ENCODE measurements around the gene FBXO8.
A peak's percentile ranks its signal among the peaks of the same experiment; 100 is the strongest.

FBXO8 gene

DNA sequence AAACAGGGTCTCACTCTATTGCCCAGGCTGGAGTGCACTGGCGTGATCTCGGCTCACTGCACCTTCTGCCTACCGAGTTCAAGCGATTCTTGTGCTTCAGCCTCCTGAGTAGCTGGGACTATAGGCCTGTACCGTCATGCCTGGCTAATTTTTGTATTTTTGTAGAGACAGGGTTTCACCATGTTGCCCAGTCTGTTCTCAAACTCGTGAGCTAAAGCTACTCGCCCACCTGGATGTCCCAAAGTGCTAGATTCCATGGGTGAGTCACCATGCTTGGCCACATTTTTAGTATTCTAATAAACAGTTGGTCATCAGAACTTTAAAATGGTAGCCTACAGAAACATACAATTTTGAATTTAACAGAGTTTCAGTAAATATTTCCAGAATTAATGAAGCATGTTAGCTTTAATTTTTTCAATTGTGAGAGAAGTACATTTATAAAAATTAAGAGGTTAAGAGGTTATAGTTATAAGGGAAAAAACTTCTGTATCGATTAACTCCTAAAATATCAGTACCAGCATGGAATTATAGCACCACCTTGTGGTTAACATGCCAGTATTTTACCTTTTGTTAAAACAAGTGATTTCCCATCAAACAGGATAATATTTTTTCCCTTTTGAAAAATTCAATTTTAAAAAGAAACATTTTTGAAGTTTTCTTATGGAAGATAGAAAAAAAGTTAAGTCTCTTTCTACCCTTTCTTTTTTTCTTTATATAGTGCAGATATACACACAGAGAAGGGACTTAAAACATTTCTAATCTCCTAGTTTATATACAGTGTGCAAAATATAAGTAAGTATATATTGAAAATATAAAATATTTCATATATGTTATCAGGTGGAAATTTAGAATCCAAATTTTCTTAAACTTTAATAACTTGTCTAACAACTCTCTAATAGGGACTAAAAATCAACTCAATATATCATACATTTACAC, 35.6 kb upstream of the FBXO8 start:
- TF ChIP-seq, protein P1, sequence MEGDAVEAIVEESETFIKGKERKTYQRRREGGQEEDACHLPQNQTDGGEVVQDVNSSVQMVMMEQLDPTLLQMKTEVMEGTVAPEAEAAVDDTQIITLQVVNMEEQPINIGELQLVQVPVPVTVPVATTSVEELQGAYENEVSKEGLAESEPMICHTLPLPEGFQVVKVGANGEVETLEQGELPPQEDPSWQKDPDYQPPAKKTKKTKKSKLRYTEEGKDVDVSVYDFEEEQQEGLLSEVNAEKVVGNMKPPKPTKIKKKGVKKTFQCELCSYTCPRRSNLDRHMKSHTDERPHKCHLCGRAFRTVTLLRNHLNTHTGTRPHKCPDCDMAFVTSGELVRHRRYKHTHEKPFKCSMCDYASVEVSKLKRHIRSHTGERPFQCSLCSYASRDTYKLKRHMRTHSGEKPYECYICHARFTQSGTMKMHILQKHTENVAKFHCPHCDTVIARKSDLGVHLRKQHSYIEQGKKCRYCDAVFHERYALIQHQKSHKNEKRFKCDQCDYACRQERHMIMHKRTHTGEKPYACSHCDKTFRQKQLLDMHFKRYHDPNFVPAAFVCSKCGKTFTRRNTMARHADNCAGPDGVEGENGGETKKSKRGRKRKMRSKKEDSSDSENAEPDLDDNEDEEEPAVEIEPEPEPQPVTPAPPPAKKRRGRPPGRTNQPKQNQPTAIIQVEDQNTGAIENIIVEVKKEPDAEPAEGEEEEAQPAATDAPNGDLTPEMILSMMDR (IDR thresholded peaks at IDR 0.05; ENCODE audit: borderline replicate concordance, control extremely low read depth, extremely low read depth, insufficient read depth, missing control alignments) = peak; percentile 43
- in situ Hi-C loops (cut with MboI; ENCODE audit: low sequenced_read_pairs, unreplicated experiment) = loop anchor here (10.0 kb wide), 1 partner anchor 94 kb away; no protein-coding TSS in a partner anchor
- peak; percentile 33 for DNase-seq (ENCODE audit: low spot score)

DNA sequence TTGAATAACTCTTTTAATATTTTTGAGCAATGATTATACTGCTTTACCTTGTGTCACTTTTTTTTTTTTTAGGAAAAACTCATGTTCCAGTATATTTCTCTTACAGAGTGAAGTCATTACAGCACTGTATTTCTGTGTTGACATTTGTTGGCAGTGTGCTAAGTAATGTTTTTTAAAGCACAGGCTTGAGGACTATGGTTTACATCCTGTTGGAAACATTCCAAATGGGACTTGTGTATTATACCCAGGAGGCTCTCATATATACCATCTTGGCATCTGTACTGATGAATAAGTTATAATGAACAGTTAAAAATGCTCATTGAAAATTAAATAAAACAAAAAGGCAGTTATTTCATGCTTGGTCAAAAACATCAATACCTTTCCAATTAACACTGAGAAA, 34.1 kb upstream of the FBXO8 start:
- TF ChIP-seq, protein P1 (IDR thresholded peaks at IDR 0.05; ENCODE audit: borderline replicate concordance, control extremely low read depth, extremely low read depth, insufficient read depth, missing control alignments) = no peak
- in situ Hi-C loops (cut with MboI; ENCODE audit: low sequenced_read_pairs, unreplicated experiment) = loop anchor here (10.0 kb wide), 1 partner anchor 93 kb away; no protein-coding TSS in a partner anchor
- DNase-seq (ENCODE audit: low spot score) = no peak

DNA sequence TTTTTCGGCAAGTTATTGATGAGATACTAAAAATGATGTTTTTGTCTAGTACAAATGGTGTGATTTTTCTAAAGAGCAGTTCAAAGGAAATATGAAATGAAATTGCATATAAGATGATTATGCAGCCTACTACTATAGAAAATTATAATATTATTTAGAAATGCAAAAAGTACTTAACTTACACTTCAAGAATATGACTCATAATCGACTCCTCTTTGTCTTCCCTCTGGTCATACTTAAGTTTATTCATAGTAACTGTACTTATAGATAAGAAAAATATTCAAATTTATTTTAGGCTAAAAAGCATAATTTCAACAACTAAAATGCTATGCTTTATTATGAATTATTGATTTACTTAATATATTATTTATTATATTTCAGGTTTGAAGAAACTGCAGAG, 33.5 kb upstream of the FBXO8 start:
- TF ChIP-seq, protein P1 (IDR thresholded peaks at IDR 0.05; ENCODE audit: borderline replicate concordance, control extremely low read depth, extremely low read depth, insufficient read depth, missing control alignments) = no peak
- in situ Hi-C loops (cut with MboI; ENCODE audit: low sequenced_read_pairs, unreplicated experiment) = loop anchor here (10.0 kb wide), 1 partner anchor 92 kb away; no protein-coding TSS in a partner anchor
- DNase-seq (ENCODE audit: low spot score) = no peak

DNA sequence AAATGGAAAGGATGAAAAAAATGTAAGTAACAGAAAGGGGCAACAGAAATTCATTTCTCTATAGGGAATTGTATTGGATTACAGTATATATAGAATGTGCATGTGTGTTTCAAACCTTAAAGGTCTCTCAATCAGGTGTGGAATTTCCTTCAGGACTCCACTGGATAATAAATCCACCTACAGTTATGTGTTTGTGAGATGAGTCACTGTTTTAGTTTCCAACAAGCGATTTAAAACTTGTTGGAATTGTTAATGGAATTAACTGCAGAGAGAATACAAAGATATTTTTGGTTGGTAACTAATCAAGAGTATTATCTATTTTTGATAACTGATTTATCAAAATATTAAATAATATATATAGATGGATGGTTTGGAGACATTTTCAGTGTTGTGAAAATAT, 33.1 kb upstream of the FBXO8 start:
- TF ChIP-seq, protein P1 (IDR thresholded peaks at IDR 0.05; ENCODE audit: borderline replicate concordance, control extremely low read depth, extremely low read depth, insufficient read depth, missing control alignments) = no peak
- DNase-seq (ENCODE audit: low spot score) = no peak
- in situ Hi-C loops (cut with MboI; ENCODE audit: low sequenced_read_pairs, unreplicated experiment) = loop anchor here (10.0 kb wide), 1 partner anchor 92 kb away; no protein-coding TSS in a partner anchor

DNA sequence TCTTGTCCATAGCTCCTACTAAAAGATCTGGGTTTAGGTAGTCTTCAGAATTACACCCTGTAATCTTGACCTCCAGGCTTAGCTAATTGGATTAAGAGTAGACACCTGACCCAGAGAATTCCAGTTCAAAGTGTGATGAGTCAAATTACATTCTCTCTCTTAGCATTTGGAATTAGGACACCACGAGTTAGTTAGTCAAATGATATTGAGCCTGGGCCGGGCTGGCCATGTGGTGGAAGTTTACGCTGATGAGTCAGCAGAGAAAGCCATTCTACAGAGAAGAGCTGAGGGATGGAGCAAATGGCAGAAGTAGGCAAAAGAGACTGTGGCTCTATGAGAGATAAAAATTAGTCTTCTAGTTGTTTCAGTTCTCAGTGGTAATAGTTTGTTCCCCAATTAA, 31.3 kb upstream of the FBXO8 start:
- no peak for DNase-seq (ENCODE audit: low spot score)
- in situ Hi-C loops (cut with MboI; ENCODE audit: low sequenced_read_pairs, unreplicated experiment) = loop anchor here (10.0 kb wide), 1 partner anchor 90 kb away; no protein-coding TSS in a partner anchor
- TF ChIP-seq, protein P1 (IDR thresholded peaks at IDR 0.05; ENCODE audit: borderline replicate concordance, control extremely low read depth, extremely low read depth, insufficient read depth, missing control alignments) = no peak

DNA sequence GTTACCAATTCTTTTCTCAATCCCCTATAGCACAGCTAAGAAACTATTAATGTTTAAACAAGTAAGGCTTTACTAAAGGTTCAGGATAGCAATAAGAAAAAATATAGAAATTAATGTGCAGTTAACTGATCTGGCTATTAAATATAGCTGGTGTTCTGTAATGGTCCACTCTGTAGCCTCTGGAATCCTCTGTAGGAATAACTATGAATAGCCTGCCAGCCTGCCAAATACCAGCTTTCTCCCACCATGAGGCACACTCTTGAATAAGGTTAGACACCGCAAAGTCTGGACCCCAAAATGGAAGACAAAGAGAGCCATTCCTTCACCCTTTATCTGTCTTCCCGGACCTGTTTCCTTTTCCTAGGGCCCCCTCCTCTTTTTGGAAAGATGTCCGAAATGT, 30.8 kb upstream of the FBXO8 start:
- in situ Hi-C loops (cut with MboI; ENCODE audit: low sequenced_read_pairs, unreplicated experiment) = loop anchor here (10.0 kb wide), 1 partner anchor 89 kb away; no protein-coding TSS in a partner anchor
- TF ChIP-seq, protein P1 (IDR thresholded peaks at IDR 0.05; ENCODE audit: borderline replicate concordance, control extremely low read depth, extremely low read depth, insufficient read depth, missing control alignments) = no peak
- no peak for DNase-seq (ENCODE audit: low spot score)
